Heart left ventricle (tissue), 16 donors: ENCODE data around the gene LBHD1. TPM values are rescaled to one million over a fixed set of nuclear protein-coding genes. Genes with fewer than 3 reads are reported as not detected.

Experiments
- ATAC-seq, 4 donors: fragments of 200-7000 bp; cut with Tn5 transposase; one replicate each; pipeline ENCODE4 v1.9.1; 2020 to 2022; ENCODE audit warnings: moderate library complexity in 4 of 4, mild to moderate bottlenecking in 3 of 4, moderate number of reproducible peaks in 1 of 4
- DNase-seq, 5 donors: peaks; one replicate each; pipeline ENCODE4 v3.0.0-alpha.2; 2020
- H3K27ac ChIP-seq, 12 donors: fragments of 200-600 bp; sonication (generic) in 4 of 12; one replicate each; pipeline versions ENCODE4 v1.5.0 to v1.8.0; 2016 to 2022; ENCODE audit warnings: mild to moderate bottlenecking in 2 of 12
- H3K27me3 ChIP-seq, 9 donors: fragments of 200-600 bp; sonication (generic) in 2 of 9; one replicate each; pipeline versions ENCODE4 v1.5.1 to v1.8.0; 2016 to 2022; ENCODE audit warnings: mild to moderate bottlenecking in 3 of 9
- H3K36me3 ChIP-seq, 9 donors: fragments of 200-600 bp; sonication (generic) in 2 of 9; one replicate each; pipeline versions ENCODE4 v1.5.0 to v1.8.0; 2018 to 2022; ENCODE audit warnings: mild to moderate bottlenecking in 2 of 9
- H3K4me1 ChIP-seq, 12 donors: fragments of 200-600 bp; sonication (generic) in 4 of 12; one replicate each; pipeline versions ENCODE4 v1.5.0 to v1.8.0; 2016 to 2022; ENCODE audit warnings: mild to moderate bottlenecking in 3 of 12
- H3K4me3 ChIP-seq, 12 donors: fragments of 200-600 bp; sonication (generic) in 4 of 12; one replicate each; pipeline versions ENCODE4 v1.5.0 to v1.8.0; 2017 to 2022; ENCODE audit warnings: mild to moderate bottlenecking in 9 of 12, moderate library complexity in 4 of 12
- H3K9me3 ChIP-seq, 12 donors: fragments of 200-600 bp; sonication (generic) in 4 of 12; one replicate each; pipeline versions ENCODE4 v1.5.0 to v1.8.0; 2016 to 2022; ENCODE audit warnings: mild to moderate bottlenecking in 1 of 12
- POLR2A ChIP-seq, 2 donors: fragments of 450-650 bp; IDR thresholded peaks; one replicate each; pipeline ENCODE4 v1.6.1; 2017; ENCODE audit warnings: antibody characterized with exemption in 2 of 2, mild to moderate bottlenecking in 2 of 2, moderate library complexity in 2 of 2
- WGBS, 4 donors: extraction: QIAGEN DNeasy Blood & Tissue Kit in 2 of 4; methylation state at CpG; one replicate each; pipeline versions ENCODE4 v1.1.5 to v1.1.7; 2013 to 2018; 5-methylcytosine and 5-hydroxymethylcytosine counted together
- intact Hi-C, 10 donors: fragments of 100-400 bp; cut with DNase I; formaldehyde crosslinking; loops; one replicate each; pipeline versions ENCODE4 v1.11.1 to v1.14.2; 2022
- polyA plus RNA-seq, 2 donors: library from polyadenylated mRNA; stranded (reverse); fragments of 200-250 nt; gene quantifications; one replicate each; pipeline ENCODE4 v1.2.3, GENCODE V29; 2013
- total RNA-seq, 9 donors: library from RNA; depleted of rRNA in 2 of 9; stranded (reverse); fragments of >200 nt in 2 of 9; fragmentation: NEBNext Ultra II Directional in 3 of 9; extraction: Animal tissue kit (Norgen Biotek cat#: 25700) in 3 of 9; gene quantifications; one replicate each; pipeline versions ENCODE4 v1.1.0 to v1.2.4, GENCODE V29; 2016 to 2023
- TF ChIP-seq, protein P1 (sequence below), 12 donors: fragments of 200-600 bp; sonication (generic) in 4 of 12; IDR thresholded peaks; one replicate each; pipeline versions ENCODE4 v1.5.0 to v1.8.0; 2018 to 2022; ENCODE audit warnings: antibody characterized with exemption in 12 of 12, mild to moderate bottlenecking in 5 of 12
- donor health status: ischemic (EF 13 %, LVEDD 7.1; RV severe dilation, severe dysfunction).
- donor health status: healthy with polysubstance abuse.
- donor health status: DM: no; HTN: yes; CAD: no.
- donor health status: DM: no; HTN: no; CAD: no.
- donor health status: ischemic (EF 25% LVEDD 6.9; RV normal size, moderate dysfunction).
- donor health status: ischemic (EF 25% LVEDD 5.7; RV mildly dilated, moderate dysfunction).
- donor health status: healthy.
- donor health status: DM: yes; HTN: yes; CAD: no.
- donor health status: ischemic (EF 35%, LVEDD 5.7; RV mildly dilated, moderate dysfunction).
- donor health status: nonischemic (EF 11% LVEDD 7.7; RV severe dilation, severe dysfunction).
- donor health status: DM: yes; HTN: yes; CAD: no.
- donor health status: PGD.
- donor health status: ischemic (EF 29% LVEDD 5.4; RV normal size, mild dysfunction).
- donor health status: nonischemic (EF 23%, LVEDD 6.1; RV moderate dilation, normal function).

LBHD1 gene
- total and polyA plus RNA-seq, 11 donors: 1.4 to 6.3 (median 2.4) TPM

DNA sequence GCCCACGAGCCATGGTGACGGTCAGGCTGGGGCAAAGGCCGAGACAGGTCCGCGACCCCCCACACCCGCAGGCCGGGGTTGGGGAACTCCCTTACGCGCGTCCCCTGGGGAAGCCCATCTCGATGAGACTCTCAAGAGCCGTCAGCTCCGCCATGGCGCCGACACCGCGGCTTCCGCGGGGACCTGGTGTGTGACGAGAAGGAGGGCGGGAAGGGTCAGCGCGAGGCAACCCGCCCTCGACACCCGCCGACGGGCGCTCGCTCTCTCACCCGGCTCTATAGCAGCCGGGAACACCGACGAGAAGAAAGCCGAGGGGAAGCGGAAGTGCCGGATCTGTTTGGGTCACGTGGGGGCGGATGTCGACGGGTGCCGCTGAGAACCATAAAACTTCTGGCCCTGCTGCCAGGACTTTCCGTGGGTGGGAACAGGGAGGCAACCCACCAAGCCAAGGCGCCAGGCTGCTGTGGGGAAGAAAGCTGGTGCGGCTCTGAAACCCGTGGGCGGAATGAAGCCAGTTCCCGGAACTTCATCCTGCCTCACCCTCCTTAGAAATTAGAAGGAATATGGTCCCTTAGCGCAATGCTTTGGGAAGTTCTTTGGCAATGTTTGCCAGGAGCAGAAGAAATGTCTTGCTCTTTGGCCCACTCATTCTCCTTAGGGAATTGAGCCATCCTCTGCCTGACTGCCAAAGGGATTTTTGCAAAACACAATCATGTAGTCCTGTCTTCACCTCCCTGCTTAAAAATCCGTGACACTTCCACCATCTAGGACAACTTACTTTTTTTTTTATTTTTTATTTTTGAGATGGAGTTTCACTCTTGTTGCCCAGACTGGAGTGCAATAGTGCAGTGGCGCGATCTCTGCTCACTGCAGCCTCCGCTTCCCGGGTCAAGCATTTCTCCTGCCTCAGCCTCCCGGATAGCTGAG, 7.0 kb upstream of the LBHD1 start, which contains the start of gene UBXN1:
Gene UBXN1 (minus strand): TSS at position 304 of the 927 bp plus-strand sequence. CDS start 150 bp downstream, at position 154.
- H3K27me3 ChIP-seq: no peaks in the 10 kb centered on the region
- peak; percentile 93 to 96 (median 94) for DNase-seq
- peaks cover 6 to 45% (median 21%) of the 10 kb centered on the region in 12 donors for H3K4me1 ChIP-seq
- TF ChIP-seq POLR2A (IDR thresholded peaks at IDR 0.05): peak in 1 of 2 donors; percentile 73
- TF ChIP-seq, protein P1, sequence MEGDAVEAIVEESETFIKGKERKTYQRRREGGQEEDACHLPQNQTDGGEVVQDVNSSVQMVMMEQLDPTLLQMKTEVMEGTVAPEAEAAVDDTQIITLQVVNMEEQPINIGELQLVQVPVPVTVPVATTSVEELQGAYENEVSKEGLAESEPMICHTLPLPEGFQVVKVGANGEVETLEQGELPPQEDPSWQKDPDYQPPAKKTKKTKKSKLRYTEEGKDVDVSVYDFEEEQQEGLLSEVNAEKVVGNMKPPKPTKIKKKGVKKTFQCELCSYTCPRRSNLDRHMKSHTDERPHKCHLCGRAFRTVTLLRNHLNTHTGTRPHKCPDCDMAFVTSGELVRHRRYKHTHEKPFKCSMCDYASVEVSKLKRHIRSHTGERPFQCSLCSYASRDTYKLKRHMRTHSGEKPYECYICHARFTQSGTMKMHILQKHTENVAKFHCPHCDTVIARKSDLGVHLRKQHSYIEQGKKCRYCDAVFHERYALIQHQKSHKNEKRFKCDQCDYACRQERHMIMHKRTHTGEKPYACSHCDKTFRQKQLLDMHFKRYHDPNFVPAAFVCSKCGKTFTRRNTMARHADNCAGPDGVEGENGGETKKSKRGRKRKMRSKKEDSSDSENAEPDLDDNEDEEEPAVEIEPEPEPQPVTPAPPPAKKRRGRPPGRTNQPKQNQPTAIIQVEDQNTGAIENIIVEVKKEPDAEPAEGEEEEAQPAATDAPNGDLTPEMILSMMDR (IDR thresholded peaks at IDR 0.05): no peak
- ATAC-seq: peak; percentile 79 to 92 (median 90)
- peak within 1 kb of the TSS; percentile 61 to 100 (median 94) for H3K4me3 ChIP-seq
- H3K9me3 ChIP-seq: no peaks in the 10 kb centered on the region
- intact Hi-C loops: loop anchor here in 1 of 10 donors (5.0 kb wide), 1 partner anchor 77 kb away; the partner anchor contains the start of gene MTA2
- H3K36me3 ChIP-seq: peaks cover 0 to 42% (median 37%) of the 10 kb centered on the region in 9 donors
- 3 to 10% (median 7%) methylated on average over 26 to 55 of the region's 55 CpGs for WGBS, 4 donors
- peak within 1 kb of the TSS; percentile 76 to 96 (median 89) for H3K27ac ChIP-seq

DNA sequence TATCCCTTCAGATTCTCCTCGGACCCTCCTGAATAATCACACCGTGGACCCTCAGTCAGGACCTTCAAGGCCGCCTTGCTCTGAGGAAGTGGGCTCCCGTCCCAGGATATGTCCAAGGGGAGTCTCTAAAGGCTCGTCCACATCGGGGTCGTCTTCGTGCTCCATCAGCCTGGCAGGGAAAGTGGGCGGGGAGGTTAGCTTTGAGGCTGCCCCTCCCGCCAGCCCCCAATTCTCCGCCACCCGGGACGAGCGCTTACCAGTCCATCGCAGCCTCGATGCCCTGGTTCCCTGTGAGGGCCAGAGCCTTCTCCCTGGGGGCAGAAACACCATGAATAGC, 6.3 kb upstream of the LBHD1 start:
- WGBS, 4 donors: 2 to 5% (median 4%) methylated on average over 10 to 16 of the region's 16 CpGs
- ATAC-seq (peak in 1 of 4 donors; percentile 4), DNase-seq (peak in 1 of 5 donors; percentile 65)

DNA sequence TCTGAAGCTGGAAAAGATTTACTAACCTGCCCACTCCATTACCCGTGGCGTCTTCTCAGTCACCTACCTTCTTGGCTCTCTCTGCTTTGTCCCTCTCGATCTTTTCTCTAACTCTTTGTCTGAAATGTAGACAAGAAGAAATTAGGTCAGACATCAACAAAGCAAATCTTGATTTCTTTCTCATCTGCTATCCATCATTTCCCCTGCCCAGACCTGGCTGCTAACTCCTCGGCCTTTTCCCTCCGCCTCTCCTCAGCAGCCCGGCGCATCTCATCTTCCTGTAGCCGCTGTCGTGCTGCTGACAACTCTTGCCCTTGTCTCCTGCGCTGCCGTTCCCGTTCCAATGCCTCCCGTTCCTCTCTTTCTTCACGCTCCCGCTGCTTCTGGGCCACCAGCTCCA, 5.6 kb upstream of the LBHD1 start:
- no peak for DNase-seq
- WGBS, 4 donors: 70 to 82% (median 78%) methylated on average over 15 of the region's 15 CpGs
- peak overlapping the region in 10 of 12 donors; percentile 61 to 100 (median 92) for H3K4me3 ChIP-seq
- intact Hi-C loops: loop anchor here in 1 of 10 donors (5.0 kb wide), 1 partner anchor 75 kb away; the partner anchor contains the start of gene MTA2
- H3K27ac ChIP-seq: peak overlapping the region in 3 of 12 donors; percentile 89 to 93 (median 89)
- no peak for ATAC-seq
- no peaks in the 10 kb centered on the region for H3K9me3 ChIP-seq
- H3K36me3 ChIP-seq: peaks cover 0 to 53% (median 49%) of the 10 kb centered on the region in 9 donors
- peaks cover 6 to 54% (median 25%) of the 10 kb centered on the region in 12 donors for H3K4me1 ChIP-seq
- TF ChIP-seq, protein P1 (IDR thresholded peaks at IDR 0.05): no peak
- no peak for TF ChIP-seq POLR2A (IDR thresholded peaks at IDR 0.05)
- H3K27me3 ChIP-seq: no peaks in the 10 kb centered on the region

More for the DNA sequence above, 6.3 kb upstream of the LBHD1 start:
- H3K27me3 ChIP-seq: no peaks in the 10 kb centered on the region
- H3K27ac ChIP-seq: peak overlapping the region; percentile 76 to 96 (median 89)
- peaks cover 6 to 47% (median 21%) of the 10 kb centered on the region in 12 donors for H3K4me1 ChIP-seq
- no peaks in the 10 kb centered on the region for H3K9me3 ChIP-seq
- H3K4me3 ChIP-seq: peak overlapping the region; percentile 61 to 100 (median 94)
- intact Hi-C loops: loop anchor here in 1 of 10 donors (5.0 kb wide), 1 partner anchor 76 kb away; the partner anchor contains the start of gene MTA2
- TF ChIP-seq POLR2A (IDR thresholded peaks at IDR 0.05): no peak
- TF ChIP-seq, protein P1 (IDR thresholded peaks at IDR 0.05): no peak
- H3K36me3 ChIP-seq: peaks cover 0 to 48% (median 42%) of the 10 kb centered on the region in 9 donors

DNA sequence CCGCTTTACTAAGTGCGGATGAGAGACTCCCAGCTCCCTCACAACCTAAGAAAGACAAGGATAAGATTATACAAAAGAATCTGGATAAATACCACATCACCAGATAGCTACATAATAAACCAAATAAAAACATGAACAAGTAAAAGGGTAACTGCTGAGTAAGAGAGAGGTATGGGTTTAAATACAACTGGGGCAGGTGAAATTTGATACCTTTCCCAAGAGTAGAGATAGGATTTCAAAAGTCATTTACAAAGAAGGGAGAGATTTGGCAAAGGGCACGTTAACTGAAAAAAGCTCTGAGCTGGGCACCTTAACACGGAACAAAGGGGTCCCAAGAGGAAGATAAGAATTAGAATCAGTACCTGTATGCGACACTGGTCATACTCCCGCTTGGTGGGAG, 5.1 kb upstream of the LBHD1 start:
- WGBS, 4 donors: 59 to 68% (median 64%) methylated on average over 6 of the region's 6 CpGs
- DNase-seq: no peak
- H3K4me1 ChIP-seq: peaks cover 6 to 60% (median 28%) of the 10 kb centered on the region in 12 donors
- peak overlapping the region in 1 of 12 donors; percentile 96 for H3K4me3 ChIP-seq
- no peaks in the 10 kb centered on the region for H3K27me3 ChIP-seq
- H3K9me3 ChIP-seq: no peaks in the 10 kb centered on the region
- peaks cover 0 to 53% (median 49%) of the 10 kb centered on the region in 9 donors for H3K36me3 ChIP-seq
- no peak for ATAC-seq
- TF ChIP-seq POLR2A (IDR thresholded peaks at IDR 0.05): no peak
- intact Hi-C loops: loop anchor here in 1 of 10 donors (5.0 kb wide), 1 partner anchor 75 kb away; the partner anchor contains the start of gene MTA2
- H3K27ac ChIP-seq: no peak overlapping the region
